Hypothalamus (tissue), 51 donors: ENCODE results near the gene PRDX4.
"Not testable (repeated sequence)": the region's sequence is repeated elsewhere in the genome, so short reads cannot be mapped to it uniquely, and the experiment has no call there.

Experiments
- DNase-seq, 51 donors: peaks; one replicate each; lab custom pipeline; 2025; lab: John Stamatoyannopoulos, UW

Gene PRDX4

GRCh38 chrX:23670528-23670927, 3.2 kb downstream of the PRDX4 start:
- DNase-seq, result no peak

- DNase-seq, result no peak
These were observed 5.8 kb downstream of the PRDX4 start for GRCh38 chrX:23673108-23673507.

- not testable (repeated sequence) for DNase-seq
These were observed 9.2 kb downstream of the PRDX4 start for GRCh38 chrX:23676486-23676885.

- no peak for DNase-seq
These were observed 24.9 kb downstream of the PRDX4 start for GRCh38 chrX:23692166-23692565.

GRCh38 chrX:23694606-23695005, 27.3 kb downstream of the PRDX4 start:
- peak in 32 of 51 donors; percentile 0 to 51 (median 10) for DNase-seq

GRCh38 chrX:23699636-23700194, 32.4 kb downstream of the PRDX4 start:
- DNase-seq, result peak in 17 of 51 donors; percentile 0 to 24 (median 1)

GRCh38 chrX:23704673-23705206, 37.4 kb downstream of the PRDX4 start:
- DNase-seq, result no peak

- no peak for DNase-seq
These were observed 37.9 kb downstream of the PRDX4 start for GRCh38 chrX:23705235-23705634.

- no peak for DNase-seq
These were observed 52.9 kb downstream of the PRDX4 start for GRCh38 chrX:23720117-23720677.

GRCh38 chrX:23726191-23726590, 58.9 kb downstream of the PRDX4 start:
- no peak for DNase-seq

GRCh38 chrX:23727206-23727605, 59.9 kb downstream of the PRDX4 start:
- DNase-seq, result no peak

GRCh38 chrX:23729214-23729613, 61.9 kb downstream of the PRDX4 start:
- no peak for DNase-seq

GRCh38 chrX:23731951-23732350, 64.7 kb downstream of the PRDX4 start:
- no peak for DNase-seq

- DNase-seq, result no peak
These were observed 65.4 kb downstream of the PRDX4 start for GRCh38 chrX:23732704-23733103.
